ENCODE results near the gene WDR26.

- no peak for TF ChIP-seq CTCF (IDR thresholded peaks at IDR 0.05)
- TF ChIP-seq POLR2A (IDR thresholded peaks at IDR 0.05), result no peak
These were observed 52.6 kb downstream of the WDR26 start for GRCh38 chr1:224381880-224382548.
